Upper lobe of left lung (tissue), 6 donors: Measurements from ENCODE around the gene HTRA1. TPM values are rescaled to one million over a fixed set of nuclear protein-coding genes. Genes with fewer than 3 reads are reported as not detected.

ENCODE experiments used
- ATAC-seq, 2 donors: fragments of 200-7000 bp; cut with Tn5 transposase; one replicate each; pipeline ENCODE4 v1.9.1; 2022; ENCODE audit warnings: mild to moderate bottlenecking in 2 of 2, moderate library complexity in 2 of 2; ENCODE audit not compliant: low FRiP score in 2 of 2
- DNase-seq, 2 donors: peaks; one replicate each; pipeline ENCODE4 v3.0.0-alpha.2; 2019 to 2020
- H3K27ac ChIP-seq, 4 donors: fragments of 200-600 bp; sonication (generic); one replicate each; pipeline ENCODE4 v1.5.1; 2016 to 2019
- H3K27me3 ChIP-seq, 4 donors: fragments of 200-600 bp; sonication (generic); one replicate each; pipeline ENCODE4 v1.5.1; 2017 to 2019
- H3K36me3 ChIP-seq, 4 donors: fragments of 200-600 bp; sonication (generic); one replicate each; pipeline ENCODE4 v1.5.1; 2016 to 2019
- H3K4me1 ChIP-seq, 4 donors: fragments of 200-600 bp; sonication (generic); one replicate each; pipeline ENCODE4 v1.5.1; 2018 to 2019
- H3K4me3 ChIP-seq, 4 donors: fragments of 200-600 bp; sonication (generic); one replicate each; pipeline ENCODE4 v1.5.1; 2017 to 2019; ENCODE audit warnings: mild to moderate bottlenecking in 2 of 4, moderate library complexity in 1 of 4
- H3K9me3 ChIP-seq, 4 donors: fragments of 200-600 bp; sonication (generic); one replicate each; pipeline ENCODE4 v1.5.1; 2018 to 2019
- CTCF ChIP-seq, 6 experiments: fragments of 450-650 bp in 4 of 6; fragments of 200-600 bp in 2 of 6; sonication (generic) in 2 of 6; IDR thresholded peaks; one replicate each; pipeline ENCODE4 v1.5.1; 2016 to 2019; ENCODE audit warnings: antibody characterized with exemption in 6 of 6
- EP300 ChIP-seq, 4 donors: sonication (generic); formaldehyde crosslinking; IDR thresholded peaks; one replicate each; pipeline ENCODE4 v1.5.1; 2017; ENCODE audit warnings: antibody characterized with exemption in 4 of 4, control low read depth in 2 of 4
- POLR2A ChIP-seq, 4 donors: fragments of 450-650 bp; IDR thresholded peaks; one replicate each; pipeline ENCODE4 v1.5.1; 2016 to 2017; ENCODE audit warnings: antibody characterized with exemption in 4 of 4, mild to moderate bottlenecking in 2 of 4
- POLR2AphosphoS5 ChIP-seq, 2 donors: sonication (generic); formaldehyde crosslinking; IDR thresholded peaks; one replicate each; pipeline ENCODE4 v1.5.1; 2017; ENCODE audit warnings: antibody characterized with exemption in 2 of 2
- WGBS, 2 donors: methylation state at CpG; one replicate each; pipeline ENCODE4 v1.1.5; 2017 to 2018; 5-methylcytosine and 5-hydroxymethylcytosine counted together
- total RNA-seq, 6 donors: library from RNA; depleted of rRNA in 4 of 6; stranded (reverse); fragments of >200 nt in 4 of 6; gene quantifications; one replicate each; pipeline versions ENCODE4 v1.1.0 to v1.2.1, GENCODE V29; 2016 to 2021
- donor health status: DM: no; HTN: no; CAD: no; lungs with moderate emphysema.
- donor health status: DM: no; HTN: yes; CAD: no; lungs with severe emphysema.

HTRA1 gene
- total RNA-seq: 10 to 100 TPM; 20.7 to 72.8 (median 36.2) TPM

- Histone ChIP-seq H3K4me3 (peak within 1 kb of the TSS; percentile 52 to 88 (median 72)), H3K36me3 (no peaks in the 10 kb centered on the region), H3K4me1 (peaks cover 13 to 39% (median 21%) of the 10 kb centered on the region in 4 donors), H3K27me3 (peaks cover 0 to 18% (median 0%) of the 10 kb centered on the region in 4 donors), H3K9me3 (no peaks in the 10 kb centered on the region), H3K27ac (peak within 1 kb of the TSS; percentile 35 to 74 (median 68))
- TF ChIP-seq CTCF (IDR thresholded peaks at IDR 0.05) (no peak), POLR2AphosphoS5 (IDR thresholded peaks at IDR 0.05) (no peak), EP300 (IDR thresholded peaks at IDR 0.05) (no peak), POLR2A (IDR thresholded peaks at IDR 0.05) (no peak)
- 1% methylated on average over 30 of the region's 56 CpGs; no CpG with 5 or more reads in 1 of the 2 donors for WGBS, 2 donors
- DNase-seq: peak; percentile 71 to 95
- peak in 1 of 2 donors; percentile 75 for ATAC-seq
These were observed at the start of gene HTRA1 for GRCh38 chr10:122461367-122461728. Gene HTRA1 (plus strand): TSS chr10:122461553. CDS start chr10:122461653, 100 bp downstream.

GRCh38 chr10:122413327-122413726 lies 48.0 kb upstream of the HTRA1 start:
- no peak overlapping the region for H3K4me3 ChIP-seq
- peaks cover 0 to 59% (median 4%) of the 10 kb centered on the region in 4 donors for H3K36me3 ChIP-seq
- H3K27ac ChIP-seq: no peak overlapping the region
- no peak for TF ChIP-seq EP300 (IDR thresholded peaks at IDR 0.05)
- H3K27me3 ChIP-seq: no peaks in the 10 kb centered on the region
- no peak for DNase-seq
- H3K9me3 ChIP-seq: no peaks in the 10 kb centered on the region
- ATAC-seq: no peak
- H3K4me1 ChIP-seq: peaks cover 6 to 11% (median 8%) of the 10 kb centered on the region in 4 donors

GRCh38 chr10:122417667-122418066 lies 43.7 kb upstream of the HTRA1 start:
- DNase-seq (no peak), ATAC-seq (no peak)
- no peaks in the 10 kb centered on the region for H3K27me3 ChIP-seq
- H3K9me3 ChIP-seq: no peaks in the 10 kb centered on the region
- H3K4me3 ChIP-seq: no peak overlapping the region
- H3K27ac ChIP-seq: peak overlapping the region in 1 of 4 donors; percentile 32
- WGBS, 2 donors: 77 to 90% methylated on average over 2 of the region's 2 CpGs
- no peak for TF ChIP-seq CTCF (IDR thresholded peaks at IDR 0.05)
- TF ChIP-seq POLR2A (IDR thresholded peaks at IDR 0.05): no peak
- no peak for TF ChIP-seq EP300 (IDR thresholded peaks at IDR 0.05)
- no peak for TF ChIP-seq POLR2AphosphoS5 (IDR thresholded peaks at IDR 0.05)
- peaks cover 2 to 50% (median 5%) of the 10 kb centered on the region in 4 donors for H3K36me3 ChIP-seq
- H3K4me1 ChIP-seq: peaks cover 20 to 39% (median 28%) of the 10 kb centered on the region in 4 donors

- Histone ChIP-seq H3K27me3 (no peaks in the 10 kb centered on the region), H3K4me1 (peaks cover 20 to 39% (median 28%) of the 10 kb centered on the region in 4 donors), H3K4me3 (no peak overlapping the region), H3K36me3 (peaks cover 0 to 38% (median 5%) of the 10 kb centered on the region in 4 donors), H3K27ac (no peak overlapping the region), H3K9me3 (no peaks in the 10 kb centered on the region)
- WGBS, 2 donors: 65 to 70% methylated on average over 1 of the region's 1 CpG
- TF ChIP-seq POLR2AphosphoS5 (IDR thresholded peaks at IDR 0.05) (no peak), POLR2A (IDR thresholded peaks at IDR 0.05) (no peak), EP300 (IDR thresholded peaks at IDR 0.05) (no peak), CTCF (IDR thresholded peaks at IDR 0.05) (no peak)
- DNase-seq: no peak
- ATAC-seq: no peak
These were observed 42.3 kb upstream of the HTRA1 start for GRCh38 chr10:122419016-122419415.

- no peak for DNase-seq
- Histone ChIP-seq H3K27ac (peak overlapping the region in 2 of 4 donors; percentile 36 to 53), H3K9me3 (no peaks in the 10 kb centered on the region), H3K4me1 (peaks cover 20 to 39% (median 29%) of the 10 kb centered on the region in 4 donors), H3K27me3 (no peaks in the 10 kb centered on the region), H3K36me3 (peaks cover 0 to 37% (median 5%) of the 10 kb centered on the region in 4 donors), H3K4me3 (no peak overlapping the region)
- peak in 1 of 2 donors; percentile 11 for TF ChIP-seq POLR2AphosphoS5 (IDR thresholded peaks at IDR 0.05)
- no peak for TF ChIP-seq EP300 (IDR thresholded peaks at IDR 0.05)
- TF ChIP-seq CTCF (IDR thresholded peaks at IDR 0.05): no peak
- WGBS, 2 donors: 66 to 90% methylated on average over 3 of the region's 3 CpGs
- ATAC-seq: peak in 1 of 2 donors; percentile 54
These were observed 41.3 kb upstream of the HTRA1 start for GRCh38 chr10:122419876-122420623.
